ENCODE data around the gene TIPIN.
"Not testable (repeated sequence)": the region's sequence is repeated elsewhere in the genome, so short reads cannot be mapped to it uniquely, and the experiment has no call there.

Gene TIPIN

GRCh38 chr15:66356359-66357236, at the start of gene TIPIN:
Gene TIPIN, minus strand, starts transcription at chr15:66356685. Its CDS starts 3,738 bp downstream, at chr15:66352947.
- peak; percentile 97 for DNase-seq

- peak; percentile 27 for DNase-seq
Measured at GRCh38 chr15:66405615-66406014, 49.1 kb upstream of the TIPIN start.

GRCh38 chr15:66405007-66405406, 48.5 kb upstream of the TIPIN start:
- no peak for DNase-seq

- no peak for DNase-seq
Measured at GRCh38 chr15:66404532-66404931, 48.0 kb upstream of the TIPIN start.

- DNase-seq, result no peak
Measured at GRCh38 chr15:66404122-66404521, 47.6 kb upstream of the TIPIN start.

- DNase-seq, result no peak
Measured at GRCh38 chr15:66403323-66403722, 46.8 kb upstream of the TIPIN start.

- DNase-seq, result no peak
Measured at GRCh38 chr15:66402761-66403284, 46.3 kb upstream of the TIPIN start.

GRCh38 chr15:66401130-66402021, 44.9 kb upstream of the TIPIN start:
- peak; percentile 62 for DNase-seq

GRCh38 chr15:66400351-66400774, 43.9 kb upstream of the TIPIN start:
- DNase-seq, result peak; percentile 31

- DNase-seq, result no peak
Measured at GRCh38 chr15:66399276-66399675, 42.8 kb upstream of the TIPIN start.

- no peak for DNase-seq
Measured at GRCh38 chr15:66394915-66395314, 38.4 kb upstream of the TIPIN start.

GRCh38 chr15:66394472-66394871, 38.0 kb upstream of the TIPIN start:
- DNase-seq, result no peak

- not testable (repeated sequence) for DNase-seq
Measured at GRCh38 chr15:66393037-66393436, 36.6 kb upstream of the TIPIN start.

- no peak for DNase-seq
Measured at GRCh38 chr15:66390678-66391077, 34.2 kb upstream of the TIPIN start.

- DNase-seq, result no peak
Measured at GRCh38 chr15:66389859-66390381, 33.4 kb upstream of the TIPIN start.

GRCh38 chr15:66389098-66389858, 32.8 kb upstream of the TIPIN start:
- DNase-seq, result no peak

GRCh38 chr15:66388576-66388975, 32.1 kb upstream of the TIPIN start:
- DNase-seq, result no peak

- DNase-seq, result no peak
Measured at GRCh38 chr15:66388043-66388363, 31.5 kb upstream of the TIPIN start.

- DNase-seq, result peak; percentile 81
Measured at GRCh38 chr15:66387163-66388042, 30.9 kb upstream of the TIPIN start.

- peak; percentile 97 for DNase-seq
Measured at GRCh38 chr15:66386204-66387123, 30.0 kb upstream of the TIPIN start, which contains the start of gene MAP2K1. Gene MAP2K1, plus strand, starts transcription at chr15:66386912. Its CDS starts 436 bp downstream, at chr15:66387348.

Data from fibroblast of skin of right biceps (primary cell).